GM12878 (cell line): ENCODE measurements around the gene SUGCT. TPM values are rescaled to one million over a fixed set of nuclear protein-coding genes. Genes with fewer than 3 reads are reported as not detected.

Source experiments
- ATAC-seq: fragments of 200-7000 bp; cut with Tn5 transposase; 3 replicates; pipeline ENCODE4 v1.9.1; 2020; ENCODE audit warnings: mild to moderate bottlenecking, moderate library complexity
- BruUV-seq: library from RNA; stranded (reverse); fragments of 400-500 nt; replicated peaks from 2 replicates; lab custom pipeline; 2021; lab: Mats Ljungman, UMichigan
- CTCF ChIA-PET: fragments of 300-600 bp; sonication (Branson Sonifier 250); formaldehyde crosslinking; extraction: SDS; loops from one replicate; lab custom pipeline; 2021; ENCODE audit warnings: inconsistent platforms; lab: Yijun Ruan, JAX
- POLR2A ChIA-PET: fragments of 350-600 bp; formaldehyde crosslinking; extraction: SDS; loops from one replicate; lab custom pipeline; 2021; ENCODE audit warnings: inconsistent platforms; lab: Charles Lee
- RAD21 ChIA-PET: fragments of 300-600 bp; sonication (Branson Sonifier 250); formaldehyde crosslinking; loops from one replicate; lab custom pipeline; 2023; ENCODE audit warnings: antibody characterized with exemption; ENCODE audit not compliant: unreplicated experiment; lab: Charles Lee
- SMC1A ChIA-PET: fragments of 300-600 bp; sonication (Branson Sonifier 250); formaldehyde crosslinking; loops from one replicate; lab custom pipeline; 2023; ENCODE audit not compliant: unreplicated experiment, uncharacterized antibody; lab: Charles Lee
- DNase-seq: peaks from one replicate; pipeline ENCODE4 v3.0.0-alpha.2; 2011; ENCODE audit warnings: low read depth, low spot score
- FAIRE-seq: peaks from 3 replicates; lab custom pipeline; 2011; peaks lifted over from hg19 to GRCh38; lab: Jason Lieb, UNC
- H2AFZ ChIP-seq: 2 replicates; pipeline ENCODE4 v1.6.0; 2011; ENCODE audit warnings: low read depth, low read length, control low read depth; ENCODE audit not compliant: control insufficient read depth
- H3K27ac ChIP-seq: 2 replicates; pipeline ENCODE4 v1.5.1; 2011; ENCODE audit warnings: control low read depth; ENCODE audit not compliant: control insufficient read depth, insufficient read depth
- H3K27me3 ChIP-seq, 2 experiments: replicated peaks in 1 of 2; 2 replicates each; pipeline versions ENCODE4 v1.6.0 to v1.6.1; 2011; ENCODE audit warnings: low read length in 1 of 2; ENCODE audit not compliant: control insufficient read depth in 2 of 2, insufficient read depth in 2 of 2
- H3K36me3 ChIP-seq, 2 experiments: 2 replicates each; pipeline ENCODE4 v1.5.1; 2011; ENCODE audit warnings: low read length in 1 of 2; ENCODE audit not compliant: control insufficient read depth in 2 of 2, insufficient read depth in 2 of 2
- H3K4me1 ChIP-seq: 2 replicates; pipeline ENCODE4 v1.6.1; 2011; ENCODE audit warnings: mild to moderate bottlenecking, low read length, moderate library complexity, mixed read lengths; ENCODE audit not compliant: control insufficient read depth, insufficient read depth
- H3K4me2 ChIP-seq: 2 replicates; pipeline ENCODE4 v1.6.0; 2011; ENCODE audit warnings: control low read depth; ENCODE audit not compliant: control insufficient read depth, insufficient read depth
- H3K4me3 ChIP-seq: fragments of 200-600 bp; sonication (generic); 2 replicates; pipeline ENCODE4 v1.5.1; 2016
- H3K79me2 ChIP-seq: 2 replicates; pipeline ENCODE4 v1.6.0; 2011; ENCODE audit warnings: low read length; ENCODE audit not compliant: control insufficient read depth, insufficient read depth
- H3K9ac ChIP-seq: 2 replicates; pipeline ENCODE4 v1.8.0; 2011; ENCODE audit warnings: low read length, control low read depth, mixed read lengths; ENCODE audit not compliant: control insufficient read depth, insufficient read depth
- H3K9me3 ChIP-seq: replicated peaks from 3 replicates; pipeline ENCODE4 v1.5.1; 2011; ENCODE audit warnings: mild to moderate bottlenecking, low read length; ENCODE audit not compliant: control insufficient read depth, insufficient read depth
- H4K20me1 ChIP-seq: 2 replicates; pipeline ENCODE4 v1.6.0; 2011; ENCODE audit not compliant: control insufficient read depth, insufficient read depth
- BCL3 ChIP-seq: IDR thresholded peaks from 2 replicates; pipeline ENCODE4 v1.6.1; 2011; ENCODE audit warnings: borderline replicate concordance, low read depth, mild to moderate bottlenecking, moderate library complexity, low read length; ENCODE audit not compliant: insufficient read depth, poor library complexity, severe bottlenecking
- CREB1 ChIP-seq: IDR thresholded peaks from 2 replicates; pipeline ENCODE4 v1.6.1; 2012; ENCODE audit warnings: low read depth, mild to moderate bottlenecking, inconsistent platforms
- EED ChIP-seq: sonication (generic); IDR thresholded peaks from 2 replicates; pipeline ENCODE4 v1.6.1; 2016; ENCODE audit warnings: antibody characterized with exemption, low read depth
- KLF5 ChIP-seq: fragments of 450-650 bp; IDR thresholded peaks from 2 replicates; pipeline ENCODE4 v1.6.1; 2014; ENCODE audit warnings: mild to moderate bottlenecking; ENCODE audit not compliant: partially characterized antibody
- NR2F1 ChIP-seq: fragments of 450-650 bp; conservative IDR thresholded peaks from 2 replicates; pipeline ENCODE4 v1.6.1; 2017; ENCODE audit warnings: mild to moderate bottlenecking
- POLR2A ChIP-seq: IDR thresholded peaks from 2 replicates; pipeline ENCODE4 v1.6.1; 2011; ENCODE audit warnings: low read depth, mild to moderate bottlenecking, low read length
- RB1 ChIP-seq: fragments of 450-650 bp; formaldehyde crosslinking; IDR thresholded peaks from 2 replicates; pipeline ENCODE4 v1.6.1; 2017; ENCODE audit warnings: mild to moderate bottlenecking, borderline replicate concordance
- RUNX3 ChIP-seq: IDR thresholded peaks from 2 replicates; pipeline ENCODE4 v1.6.1; 2012; ENCODE audit warnings: low read length, inconsistent platforms
- ZBED1 ChIP-seq: IDR thresholded peaks from 2 replicates; pipeline ENCODE4 v1.6.1; 2016; ENCODE audit warnings: borderline replicate concordance
- WGBS: methylation state at CpG from one replicate; pipeline ENCODE4 v1.1.6; 2016; ENCODE audit warnings: low lambda C conversion rate; ENCODE audit not compliant: insufficient replicate concordance, insufficient coverage; ENCODE audit errors: missing lambda C conversion rate; 5-methylcytosine and 5-hydroxymethylcytosine counted together
- in situ Hi-C: fragments of 300-500 bp; cut with MboI; formaldehyde crosslinking; loops from 9 replicates; pipeline ENCODE4 v1.14.3; 2018; ENCODE audit warnings: mixed read lengths
- intact Hi-C: fragments of 100-400 bp; cut with micrococcal nuclease; formaldehyde crosslinking; loops from one replicate; pipeline ENCODE4 v1.14.2; 2022; ENCODE audit not compliant: unreplicated experiment
- polyA plus RNA-seq, 11 experiments: library from polyadenylated mRNA; depleted of rRNA in 4 of 11; unstranded in 6 of 11; stranded (reverse) in 5 of 11; fragments of >200 nt; fragmentation: Nextera tagmentation in 4 of 11; fragmentation: Illumina TruSeq in 1 of 11; extraction: Ambion mirVana in 4 of 11; extraction: Trizol in 1 of 11; gene quantifications; 1 replicate in 1 of 11; 2 replicates in 10 of 11; pipeline versions ENCODE4 v1.2.1 to v1.2.3, GENCODE V29; 2011 to 2016; ENCODE audit warnings: inconsistent platforms in 2 of 11, missing spikeins in 2 of 11, low read depth in 1 of 11
- total RNA-seq, 4 experiments: library from RNA; depleted of rRNA in 3 of 4; stranded (reverse); fragments of >200 nt in 3 of 4; fragmentation: Illumina TruSeq in 1 of 4; extraction: Trizol in 1 of 4; gene quantifications; 2 replicates each; pipeline versions ENCODE4 v1.2.1 to v1.2.3, GENCODE V29; 2013 to 2021
- TF ChIP-seq, protein P1 (sequence below): fragments of 450-650 bp; formaldehyde crosslinking; IDR thresholded peaks from 2 replicates; pipeline ENCODE4 v1.4.0; 2022; ENCODE audit warnings: mild to moderate bottlenecking, moderate library complexity
- TF ChIP-seq, protein P2 (sequence below): fragments of 450-650 bp; formaldehyde crosslinking; IDR thresholded peaks from 2 replicates; pipeline ENCODE4 v1.5.0; 2022; ENCODE audit warnings: mild to moderate bottlenecking, missing genetic modification characterization

SUGCT gene
- total and polyA plus RNA-seq, 10 of the 15 experiments (the other 5 are each of a cell fraction or from before 2014, with no cell fraction given) = 0.08 to 1.2 (median 0.67) TPM; not detected in 1

- Histone ChIP-seq H4K20me1 (no peaks in the 10 kb centered on the region), H3K4me2 (no peak overlapping the region), H3K4me3 (no peak overlapping the region), H3K9ac (no peak overlapping the region), H3K4me1 (no peaks in the 10 kb centered on the region), H3K27me3 (no peaks in the 10 kb centered on the region), H3K36me3 (no peaks in the 10 kb centered on the region), H3K79me2 (no peaks in the 10 kb centered on the region), H2AFZ (no peak overlapping the region), H3K9me3 (no peaks in the 10 kb centered on the region; the same call in 2 of the 3 replicates), H3K27ac (no peak overlapping the region)
- intact Hi-C loops = no loop called here
- no peak for DNase-seq
- SMC1A ChIA-PET = no interaction called here
- no peak for ATAC-seq
- POLR2A ChIA-PET = no interaction called here
- in situ Hi-C loops = no loop called here
- WGBS = 22% methylated on average over 2 of the region's 2 CpGs
- TF ChIP-seq BCL3 (no peak), RUNX3 (no peak), EED (no peak), RB1 (no peak), KLF5 (no peak), ZBED1 (no peak), NR2F1 (no peak), POLR2A (no peak), CREB1 (no peak)
- TF ChIP-seq, protein P1, sequence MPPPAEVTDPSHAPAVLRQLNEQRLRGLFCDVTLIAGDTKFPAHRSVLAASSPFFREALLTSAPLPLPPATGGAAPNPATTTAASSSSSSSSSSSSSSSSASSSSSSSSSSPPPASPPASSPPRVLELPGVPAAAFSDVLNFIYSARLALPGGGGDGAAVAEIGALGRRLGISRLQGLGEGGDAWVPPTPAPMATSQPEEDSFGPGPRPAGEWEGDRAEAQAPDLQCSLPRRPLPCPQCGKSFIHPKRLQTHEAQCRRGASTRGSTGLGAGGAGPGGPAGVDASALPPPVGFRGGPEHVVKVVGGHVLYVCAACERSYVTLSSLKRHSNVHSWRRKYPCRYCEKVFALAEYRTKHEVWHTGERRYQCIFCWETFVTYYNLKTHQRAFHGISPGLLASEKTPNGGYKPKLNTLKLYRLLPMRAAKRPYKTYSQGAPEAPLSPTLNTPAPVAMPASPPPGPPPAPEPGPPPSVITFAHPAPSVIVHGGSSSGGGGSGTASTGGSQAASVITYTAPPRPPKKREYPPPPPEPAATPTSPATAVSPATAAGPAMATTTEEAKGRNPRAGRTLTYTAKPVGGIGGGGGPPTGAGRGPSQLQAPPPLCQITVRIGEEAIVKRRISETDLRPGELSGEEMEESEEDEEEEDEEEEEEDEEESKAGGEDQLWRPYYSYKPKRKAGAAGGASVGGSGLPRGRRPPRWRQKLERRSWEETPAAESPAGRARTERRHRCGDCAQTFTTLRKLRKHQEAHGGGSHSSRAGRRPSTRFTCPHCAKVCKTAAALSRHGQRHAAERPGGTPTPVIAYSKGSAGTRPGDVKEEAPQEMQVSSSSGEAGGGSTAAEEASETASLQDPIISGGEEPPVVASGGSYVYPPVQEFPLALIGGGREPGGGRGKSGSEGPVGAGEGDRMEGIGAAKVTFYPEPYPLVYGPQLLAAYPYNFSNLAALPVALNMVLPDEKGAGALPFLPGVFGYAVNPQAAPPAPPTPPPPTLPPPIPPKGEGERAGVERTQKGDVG = no peak
- TF ChIP-seq, protein P2, sequence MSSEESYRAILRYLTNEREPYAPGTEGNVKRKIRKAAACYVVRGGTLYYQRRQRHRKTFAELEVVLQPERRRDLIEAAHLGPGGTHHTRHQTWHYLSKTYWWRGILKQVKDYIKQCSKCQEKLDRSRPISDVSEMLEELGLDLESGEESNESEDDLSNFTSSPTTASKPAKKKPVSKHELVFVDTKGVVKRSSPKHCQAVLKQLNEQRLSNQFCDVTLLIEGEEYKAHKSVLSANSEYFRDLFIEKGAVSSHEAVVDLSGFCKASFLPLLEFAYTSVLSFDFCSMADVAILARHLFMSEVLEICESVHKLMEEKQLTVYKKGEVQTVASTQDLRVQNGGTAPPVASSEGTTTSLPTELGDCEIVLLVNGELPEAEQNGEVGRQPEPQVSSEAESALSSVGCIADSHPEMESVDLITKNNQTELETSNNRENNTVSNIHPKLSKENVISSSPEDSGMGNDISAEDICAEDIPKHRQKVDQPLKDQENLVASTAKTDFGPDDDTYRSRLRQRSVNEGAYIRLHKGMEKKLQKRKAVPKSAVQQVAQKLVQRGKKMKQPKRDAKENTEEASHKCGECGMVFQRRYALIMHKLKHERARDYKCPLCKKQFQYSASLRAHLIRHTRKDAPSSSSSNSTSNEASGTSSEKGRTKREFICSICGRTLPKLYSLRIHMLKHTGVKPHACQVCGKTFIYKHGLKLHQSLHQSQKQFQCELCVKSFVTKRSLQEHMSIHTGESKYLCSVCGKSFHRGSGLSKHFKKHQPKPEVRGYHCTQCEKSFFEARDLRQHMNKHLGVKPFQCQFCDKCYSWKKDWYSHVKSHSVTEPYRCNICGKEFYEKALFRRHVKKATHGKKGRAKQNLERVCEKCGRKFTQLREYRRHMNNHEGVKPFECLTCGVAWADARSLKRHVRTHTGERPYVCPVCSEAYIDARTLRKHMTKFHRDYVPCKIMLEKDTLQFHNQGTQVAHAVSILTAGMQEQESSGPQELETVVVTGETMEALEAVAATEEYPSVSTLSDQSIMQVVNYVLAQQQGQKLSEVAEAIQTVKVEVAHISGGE = no peak
- FAIRE-seq = no peak
- CTCF ChIA-PET = interaction anchor here (1.1 kb wide), 1 partner anchor 47 kb away, joined by 3 read pairs; no protein-coding TSS in a partner anchor
- RAD21 ChIA-PET = no interaction called here
- BruUV-seq = no TSS peak
Observed at GRCh38 chr7:40721342-40721949, 586.6 kb downstream of the SUGCT start.
